ENCODE results near the gene NPS.

DNA sequence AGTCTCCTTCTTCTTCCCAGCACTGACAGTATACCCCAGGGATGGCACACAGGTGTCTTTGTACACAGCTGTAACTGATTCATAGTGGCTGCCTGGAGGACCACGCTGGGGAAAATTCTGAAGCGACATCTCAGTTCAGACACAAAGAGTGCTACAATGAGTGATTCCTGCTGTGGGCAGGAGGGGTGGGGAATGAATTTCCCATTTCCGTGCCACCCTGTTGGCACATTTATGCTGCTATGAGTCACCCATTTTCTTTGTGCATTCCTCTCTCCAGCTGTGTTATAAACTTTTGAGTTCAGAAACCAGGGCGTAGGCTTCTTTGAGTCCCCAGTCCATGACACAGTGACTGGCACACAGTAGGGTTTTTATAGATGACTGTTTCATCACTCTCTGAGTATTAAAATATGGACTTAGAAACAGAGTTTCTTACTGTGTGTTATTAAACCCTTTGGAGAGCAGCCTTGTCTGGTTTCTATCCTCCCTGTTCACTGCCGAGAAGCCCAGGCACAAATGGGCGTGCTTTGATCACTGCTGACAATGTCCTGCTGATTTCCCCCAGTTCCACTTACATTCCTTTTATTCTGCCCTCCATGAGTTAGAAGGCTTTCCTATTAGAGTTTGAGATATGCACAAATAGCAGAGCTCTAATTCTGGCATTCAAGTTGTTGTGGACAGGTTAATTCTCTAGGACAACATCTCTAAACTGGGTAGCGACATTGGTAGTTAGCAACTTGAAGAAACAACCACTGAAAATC is 24.0 kb upstream of the NPS start:
- TF ChIP-seq, protein P1, sequence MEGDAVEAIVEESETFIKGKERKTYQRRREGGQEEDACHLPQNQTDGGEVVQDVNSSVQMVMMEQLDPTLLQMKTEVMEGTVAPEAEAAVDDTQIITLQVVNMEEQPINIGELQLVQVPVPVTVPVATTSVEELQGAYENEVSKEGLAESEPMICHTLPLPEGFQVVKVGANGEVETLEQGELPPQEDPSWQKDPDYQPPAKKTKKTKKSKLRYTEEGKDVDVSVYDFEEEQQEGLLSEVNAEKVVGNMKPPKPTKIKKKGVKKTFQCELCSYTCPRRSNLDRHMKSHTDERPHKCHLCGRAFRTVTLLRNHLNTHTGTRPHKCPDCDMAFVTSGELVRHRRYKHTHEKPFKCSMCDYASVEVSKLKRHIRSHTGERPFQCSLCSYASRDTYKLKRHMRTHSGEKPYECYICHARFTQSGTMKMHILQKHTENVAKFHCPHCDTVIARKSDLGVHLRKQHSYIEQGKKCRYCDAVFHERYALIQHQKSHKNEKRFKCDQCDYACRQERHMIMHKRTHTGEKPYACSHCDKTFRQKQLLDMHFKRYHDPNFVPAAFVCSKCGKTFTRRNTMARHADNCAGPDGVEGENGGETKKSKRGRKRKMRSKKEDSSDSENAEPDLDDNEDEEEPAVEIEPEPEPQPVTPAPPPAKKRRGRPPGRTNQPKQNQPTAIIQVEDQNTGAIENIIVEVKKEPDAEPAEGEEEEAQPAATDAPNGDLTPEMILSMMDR (IDR thresholded peaks at IDR 0.05) = no peak
- TF ChIP-seq POLR2AphosphoS5 (IDR thresholded peaks at IDR 0.05; ENCODE audit: low read depth, low read length) = no peak
- TF ChIP-seq, protein P2, sequence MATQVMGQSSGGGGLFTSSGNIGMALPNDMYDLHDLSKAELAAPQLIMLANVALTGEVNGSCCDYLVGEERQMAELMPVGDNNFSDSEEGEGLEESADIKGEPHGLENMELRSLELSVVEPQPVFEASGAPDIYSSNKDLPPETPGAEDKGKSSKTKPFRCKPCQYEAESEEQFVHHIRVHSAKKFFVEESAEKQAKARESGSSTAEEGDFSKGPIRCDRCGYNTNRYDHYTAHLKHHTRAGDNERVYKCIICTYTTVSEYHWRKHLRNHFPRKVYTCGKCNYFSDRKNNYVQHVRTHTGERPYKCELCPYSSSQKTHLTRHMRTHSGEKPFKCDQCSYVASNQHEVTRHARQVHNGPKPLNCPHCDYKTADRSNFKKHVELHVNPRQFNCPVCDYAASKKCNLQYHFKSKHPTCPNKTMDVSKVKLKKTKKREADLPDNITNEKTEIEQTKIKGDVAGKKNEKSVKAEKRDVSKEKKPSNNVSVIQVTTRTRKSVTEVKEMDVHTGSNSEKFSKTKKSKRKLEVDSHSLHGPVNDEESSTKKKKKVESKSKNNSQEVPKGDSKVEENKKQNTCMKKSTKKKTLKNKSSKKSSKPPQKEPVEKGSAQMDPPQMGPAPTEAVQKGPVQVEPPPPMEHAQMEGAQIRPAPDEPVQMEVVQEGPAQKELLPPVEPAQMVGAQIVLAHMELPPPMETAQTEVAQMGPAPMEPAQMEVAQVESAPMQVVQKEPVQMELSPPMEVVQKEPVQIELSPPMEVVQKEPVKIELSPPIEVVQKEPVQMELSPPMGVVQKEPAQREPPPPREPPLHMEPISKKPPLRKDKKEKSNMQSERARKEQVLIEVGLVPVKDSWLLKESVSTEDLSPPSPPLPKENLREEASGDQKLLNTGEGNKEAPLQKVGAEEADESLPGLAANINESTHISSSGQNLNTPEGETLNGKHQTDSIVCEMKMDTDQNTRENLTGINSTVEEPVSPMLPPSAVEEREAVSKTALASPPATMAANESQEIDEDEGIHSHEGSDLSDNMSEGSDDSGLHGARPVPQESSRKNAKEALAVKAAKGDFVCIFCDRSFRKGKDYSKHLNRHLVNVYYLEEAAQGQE (IDR thresholded peaks at IDR 0.05; ENCODE audit: insufficient read depth in 1 of 2, low read depth in 2 of 2, low read length in 1 of 2) = no peak
- TF ChIP-seq SIN3A (IDR thresholded peaks at IDR 0.05; ENCODE audit: borderline replicate concordance, insufficient read depth, low read depth, low read length) = no peak
